Renal pelvis (tissue), 4 donors: ENCODE data around the gene INO80B. TPM values are rescaled to one million over a fixed set of nuclear protein-coding genes. Genes with fewer than 3 reads are reported as not detected.
"Not testable (repeated sequence)": the region's sequence is repeated elsewhere in the genome, so short reads cannot be mapped to it uniquely, and the experiment has no call there.

Experiments used
- DNase-seq: peaks from one replicate; pipeline ENCODE4 v3.0.0-alpha.2; 2013
- polyA plus RNA-seq, 3 donors: library from polyadenylated mRNA; unstranded; fragments of 120-200 nt; gene quantifications; one replicate each; pipeline ENCODE4 v1.2.1, GENCODE V29; 2013; ENCODE audit not compliant: insufficient read length in 3 of 3

The INO80B gene
- polyA plus RNA-seq, 3 donors, result 26.5 to 38.9 (median 28.7) TPM

GRCh38 chr2:74442483-74443297, 12.2 kb upstream of the INO80B start:
- not testable (repeated sequence) for DNase-seq

- DNase-seq, result no peak
These were observed 10.2 kb upstream of the INO80B start for GRCh38 chr2:74444498-74445318.

GRCh38 chr2:74447230-74447999, 7.5 kb upstream of the INO80B start:
- DNase-seq, result no peak

GRCh38 chr2:74448771-74449170, 6.1 kb upstream of the INO80B start:
- DNase-seq, result no peak

- DNase-seq, result no peak
These were observed 4.2 kb upstream of the INO80B start for GRCh38 chr2:74450570-74451190.

GRCh38 chr2:74457129-74457548, 2.3 kb downstream of the INO80B start:
- no peak for DNase-seq

GRCh38 chr2:74457549-74458131, 2.8 kb downstream of the INO80B start:
- DNase-seq, result no peak

GRCh38 chr2:74458132-74458937, 3.4 kb downstream of the INO80B start, which contains the start of gene WBP1:
Gene WBP1 (plus strand): TSS chr2:74458438. CDS start chr2:74458603, 165 bp downstream.
- DNase-seq, result peak; percentile 100

GRCh38 chr2:74458938-74459363, 4.1 kb downstream of the INO80B start:
- no peak for DNase-seq

- DNase-seq, result not testable (repeated sequence)
These were observed 4.7 kb downstream of the INO80B start for GRCh38 chr2:74459503-74460118.

GRCh38 chr2:74460187-74460586, 5.3 kb downstream of the INO80B start:
- not testable (repeated sequence) for DNase-seq

- no peak for DNase-seq
These were observed 6.5 kb downstream of the INO80B start for GRCh38 chr2:74461187-74462053.

GRCh38 chr2:74462054-74462785, 7.3 kb downstream of the INO80B start:
- DNase-seq, result no peak

- no peak for DNase-seq
These were observed 7.9 kb downstream of the INO80B start for GRCh38 chr2:74462786-74463105.

GRCh38 chr2:74464406-74464805, 9.5 kb downstream of the INO80B start:
- no peak for DNase-seq

GRCh38 chr2:74470742-74471141, 15.9 kb downstream of the INO80B start:
- not testable (repeated sequence) for DNase-seq

GRCh38 chr2:74471332-74472065, 16.6 kb downstream of the INO80B start:
- no peak for DNase-seq
